ENCODE data around the gene PLEKHH2. TPM values are rescaled to one million over a fixed set of nuclear protein-coding genes. Genes with fewer than 3 reads are reported as not detected.

Gene PLEKHH2
- total RNA-seq, 4 donors from 2014 or later: 38.2 to 85.4 (median 68.7) TPM

- TF ChIP-seq CTCF (IDR thresholded peaks at IDR 0.05; ENCODE audit: low read depth): no peak
Observed at GRCh38 chr2:43745457-43745856, 108.4 kb downstream of the PLEKHH2 start.

GRCh38 chr2:43748333-43748732 lies 111.3 kb downstream of the PLEKHH2 start:
- no peak for TF ChIP-seq CTCF (IDR thresholded peaks at IDR 0.05; ENCODE audit: low read depth)

- no peak for TF ChIP-seq CTCF (IDR thresholded peaks at IDR 0.05; ENCODE audit: low read depth)
Observed at GRCh38 chr2:43749583-43749982, 112.5 kb downstream of the PLEKHH2 start.

- no peak for TF ChIP-seq CTCF (IDR thresholded peaks at IDR 0.05; ENCODE audit: low read depth)
Observed at GRCh38 chr2:43751476-43751990, 114.5 kb downstream of the PLEKHH2 start.

- TF ChIP-seq CTCF (IDR thresholded peaks at IDR 0.05; ENCODE audit: low read depth): no peak
Observed at GRCh38 chr2:43752302-43752701, 115.2 kb downstream of the PLEKHH2 start.

GRCh38 chr2:43754180-43754579 lies 117.1 kb downstream of the PLEKHH2 start:
- no peak for TF ChIP-seq CTCF (IDR thresholded peaks at IDR 0.05; ENCODE audit: low read depth)

- TF ChIP-seq CTCF (IDR thresholded peaks at IDR 0.05; ENCODE audit: low read depth): no peak
Observed at GRCh38 chr2:43758739-43759138, 121.7 kb downstream of the PLEKHH2 start.
